H1 (cell line): Measurements from ENCODE around the gene CD160. TPM values are rescaled to one million over a fixed set of nuclear protein-coding genes. Genes with fewer than 3 reads are reported as not detected.

Experiments used
- CTCF ChIA-PET: fragments of 300-600 bp; sonication (Branson Sonifier 250); formaldehyde crosslinking; loops from one replicate; lab custom pipeline; 2021; ENCODE audit not compliant: partially characterized antibody; lab: Charles Lee
- POLR2A ChIA-PET: fragments of 300-600 bp; sonication (Branson Sonifier 250); formaldehyde crosslinking; loops from one replicate; lab custom pipeline; 2021; ENCODE audit warnings: inconsistent platforms; ENCODE audit not compliant: partially characterized antibody; lab: Charles Lee
- DNase-seq, 2 experiments: peaks; one replicate each; pipeline versions ENCODE4 v3.0.0 to v3.0.0-alpha.2; 2010 to 2022; ENCODE audit warnings: low spot score in 2 of 2, low read depth in 1 of 2, mixed read lengths in 1 of 2
- FAIRE-seq: peaks from 2 replicates; lab custom pipeline; 2011; peaks lifted over from hg19 to GRCh38; lab: Jason Lieb, UNC
- H2AFZ ChIP-seq: 2 replicates; pipeline ENCODE4 v1.8.1; 2012; ENCODE audit warnings: low read length, inconsistent platforms
- H2AK5ac ChIP-seq: 2 replicates; pipeline ENCODE4 v1.6.1; 2013; ENCODE audit warnings: low read depth, low read length
- H2BK120ac ChIP-seq: replicated peaks from 2 replicates; pipeline ENCODE3; 2013; ENCODE audit warnings: low read depth, low read length, inconsistent platforms
- H2BK12ac ChIP-seq: 2 replicates; pipeline ENCODE4 v1.6.1; 2013; ENCODE audit warnings: low read depth, low read length
- H2BK15ac ChIP-seq: 2 replicates; pipeline ENCODE4 v1.6.1; 2013; ENCODE audit warnings: low read length
- H2BK20ac ChIP-seq: 2 replicates; pipeline ENCODE4 v1.6.1; 2013; ENCODE audit warnings: low read length
- H2BK5ac ChIP-seq: 2 replicates; pipeline ENCODE4 v1.6.1; 2013; ENCODE audit warnings: low read depth, low read length
- H3K14ac ChIP-seq: 2 replicates; pipeline ENCODE4 v1.6.1; 2013; ENCODE audit warnings: inconsistent platforms; ENCODE audit not compliant: insufficient read length
- H3K18ac ChIP-seq: 2 replicates; pipeline ENCODE4 v1.6.1; 2013; ENCODE audit warnings: low read length; ENCODE audit errors: extremely low read depth
- H3K23ac ChIP-seq: 2 replicates; pipeline ENCODE4 v1.6.1; 2013; ENCODE audit warnings: inconsistent platforms; ENCODE audit not compliant: insufficient read length
- H3K23me2 ChIP-seq: 2 replicates; pipeline ENCODE4 v1.6.1; 2013; ENCODE audit warnings: low read depth, low read length
- H3K27ac ChIP-seq: 2 replicates; pipeline ENCODE4 v1.6.1; 2011; ENCODE audit warnings: low read depth, low read length, inconsistent platforms
- H3K27me3 ChIP-seq, 4 experiments: replicated peaks in 1 of 4; 1 replicate in 1 of 4; 2 replicates in 3 of 4; pipeline versions ENCODE4 v1.6.1 to v1.8.1; 2011 to 2013; ENCODE audit warnings: low read length in 3 of 4, mild to moderate bottlenecking in 3 of 4, inconsistent platforms in 2 of 4, mixed read lengths in 2 of 4, moderate library complexity in 1 of 4; ENCODE audit not compliant: control insufficient read depth in 3 of 4, insufficient read depth in 3 of 4; ENCODE audit errors: extremely low read depth in 1 of 4
- H3K36me3 ChIP-seq, 4 experiments: 2 replicates each; pipeline versions ENCODE4 v1.6.1 to v1.8.1; 2011 to 2013; ENCODE audit warnings: mild to moderate bottlenecking in 4 of 4, low read length in 3 of 4, moderate library complexity in 2 of 4, control low read depth in 1 of 4, inconsistent platforms in 1 of 4; ENCODE audit not compliant: insufficient read depth in 4 of 4, control insufficient read depth in 2 of 4
- H3K4ac ChIP-seq: replicated peaks from 2 replicates; pipeline ENCODE3; 2013; ENCODE audit warnings: low read length, low read depth, mixed read lengths, inconsistent platforms; ENCODE audit not compliant: insufficient read length
- H3K4me1 ChIP-seq, 4 experiments: replicated peaks in 1 of 4; 1 replicate in 1 of 4; 2 replicates in 3 of 4; pipeline versions ENCODE4 v1.6.1 to v1.8.1; 2011 to 2013; ENCODE audit warnings: low read length in 3 of 4, inconsistent platforms in 2 of 4, mixed read lengths in 1 of 4; ENCODE audit not compliant: insufficient read depth in 4 of 4, control insufficient read depth in 3 of 4
- H3K4me2 ChIP-seq, 2 experiments: 2 replicates each; pipeline versions ENCODE4 v1.6.1 to v1.8.1; 2011 to 2013; ENCODE audit warnings: low read depth in 2 of 2, low read length in 2 of 2, control low read depth in 1 of 2, inconsistent platforms in 1 of 2, mild to moderate bottlenecking in 1 of 2; ENCODE audit not compliant: insufficient read depth in 1 of 2
- H3K4me3 ChIP-seq, 4 experiments: fragments of 200-600, 300-600 bp in 1 of 4; sonication (generic), shearing (Covaris generic), sonication (Bioruptor Twin) in 1 of 4; 2 replicates each; pipeline versions ENCODE4 v1.5.1 to v1.8.1; 2011 to 2016; ENCODE audit warnings: low read length in 4 of 4, low read depth in 3 of 4, control low read depth in 2 of 4, inconsistent platforms in 2 of 4, mild to moderate bottlenecking in 2 of 4, mixed read lengths in 1 of 4, moderate library complexity in 1 of 4; ENCODE audit not compliant: insufficient read depth in 2 of 4; ENCODE audit errors: extremely low read depth in 1 of 4
- H3K56ac ChIP-seq: replicated peaks from 2 replicates; pipeline ENCODE3; 2013; ENCODE audit warnings: low read depth, mild to moderate bottlenecking, mixed read lengths, low read length, inconsistent platforms; ENCODE audit not compliant: insufficient read length
- H3K79me1 ChIP-seq: 2 replicates; pipeline ENCODE4 v1.6.1; 2013; ENCODE audit warnings: low read depth, low read length, control low read depth
- H3K79me2 ChIP-seq, 2 experiments: 2 replicates each; pipeline versions ENCODE4 v1.6.1 to v1.8.1; 2012 to 2013; ENCODE audit warnings: low read length in 2 of 2, mild to moderate bottlenecking in 2 of 2, inconsistent platforms in 1 of 2; ENCODE audit not compliant: insufficient read depth in 2 of 2, control insufficient read depth in 1 of 2
- H3K9ac ChIP-seq, 4 experiments: replicated peaks in 1 of 4; 1 replicate in 1 of 4; 2 replicates in 3 of 4; pipeline versions ENCODE4 v1.6.1 to v1.8.1; 2011 to 2013; ENCODE audit warnings: low read depth in 3 of 4, low read length in 3 of 4, control low read depth in 2 of 4, mild to moderate bottlenecking in 2 of 4, moderate library complexity in 2 of 4, inconsistent platforms in 1 of 4; ENCODE audit errors: extremely low read depth in 1 of 4
- H3K9me3 ChIP-seq, 2 experiments: 2 replicates each; pipeline versions ENCODE4 v1.6.1 to v1.8.1; 2012 to 2013; ENCODE audit warnings: mild to moderate bottlenecking in 2 of 2, moderate library complexity in 2 of 2, control low read depth in 1 of 2, inconsistent platforms in 1 of 2, low read depth in 1 of 2, low read length in 1 of 2, mixed read lengths in 1 of 2; ENCODE audit not compliant: insufficient read depth in 2 of 2
- H4K20me1 ChIP-seq, 2 experiments: replicated peaks in 1 of 2; 2 replicates each; pipeline versions ENCODE3 to v1.8.1; 2011 to 2013; ENCODE audit warnings: inconsistent platforms in 2 of 2, low read length in 2 of 2, mild to moderate bottlenecking in 1 of 2; ENCODE audit not compliant: insufficient read depth in 2 of 2, control insufficient read depth in 1 of 2
- H4K5ac ChIP-seq: 2 replicates; pipeline ENCODE4 v1.6.1; 2013; ENCODE audit warnings: low read length, low read depth, mixed read lengths, inconsistent platforms; ENCODE audit not compliant: insufficient read length
- H4K8ac ChIP-seq: 2 replicates; pipeline ENCODE4 v1.8.0; 2013; ENCODE audit warnings: mild to moderate bottlenecking, moderate library complexity, low read length, inconsistent platforms; ENCODE audit not compliant: insufficient read depth; ENCODE audit errors: extremely low read depth
- H4K91ac ChIP-seq: replicated peaks from 2 replicates; pipeline ENCODE3; 2013; ENCODE audit warnings: low read length, mixed read lengths, inconsistent platforms; ENCODE audit not compliant: insufficient read length
- CTBP2 ChIP-seq: IDR thresholded peaks from 2 replicates; pipeline ENCODE4 v1.7.0; 2011; ENCODE audit warnings: borderline replicate concordance, mild to moderate bottlenecking, moderate library complexity, mixed read lengths, low read length; ENCODE audit not compliant: insufficient read depth, insufficient read length
- GTF2F1 ChIP-seq: IDR thresholded peaks from 2 replicates; pipeline ENCODE4 v1.6.1; 2012; ENCODE audit warnings: low read depth, low read length, improper control_type of control experiment, borderline replicate concordance
- JUN ChIP-seq: IDR thresholded peaks from 2 replicates; pipeline ENCODE4 v1.6.1; 2011; ENCODE audit warnings: low read depth, mild to moderate bottlenecking, improper control_type of control experiment, low read length
- whole genome bisulfite sequencing, 2 experiments: shearing (Covaris generic) in 1 of 2; methylation state at CpG; one replicate each; pipeline versions ENCODE4 v1.1.6 to v1.1.7; 2013 to 2015; ENCODE audit warnings: low lambda C conversion rate in 2 of 2, mixed read lengths in 2 of 2, inconsistent platforms in 1 of 2, low coverage in 1 of 2, missing lambda C conversion rate in 1 of 2; ENCODE audit not compliant: insufficient replicate concordance in 2 of 2, insufficient coverage in 1 of 2, insufficient read length in 1 of 2; ENCODE audit errors: extremely low coverage in 1 of 2, missing lambda C conversion rate in 1 of 2; 5-methylcytosine and 5-hydroxymethylcytosine counted together
- polyA plus RNA-seq, 7 experiments: library from polyadenylated mRNA; depleted of rRNA in 3 of 7; stranded (reverse) in 5 of 7; unstranded in 2 of 7; fragments of >200 nt in 5 of 7; fragments of 200-250 nt in 2 of 7; gene quantifications; 1 replicate in 5 of 7; 2 replicates in 1 of 7; 4 replicates in 1 of 7; pipeline versions ENCODE4 v1.2.1 to v1.2.3, GENCODE V29; 2011 to 2013; ENCODE audit warnings: missing spikeins in 2 of 7, mixed read lengths in 2 of 7
- total RNA-seq: library from RNA; stranded (reverse); fragmentation: NEBNext Ultra II Directional; extraction: Animal tissue kit (Norgen Biotek cat#: 25700); gene quantifications from 2 replicates; pipeline ENCODE4 v1.2.1, GENCODE V29; 2021

The CD160 gene
- total and polyA plus RNA-seq, 2 of the 8 experiments (the other 6 are each of a cell fraction or from before 2014, with no cell fraction given), result not detected

DNA sequence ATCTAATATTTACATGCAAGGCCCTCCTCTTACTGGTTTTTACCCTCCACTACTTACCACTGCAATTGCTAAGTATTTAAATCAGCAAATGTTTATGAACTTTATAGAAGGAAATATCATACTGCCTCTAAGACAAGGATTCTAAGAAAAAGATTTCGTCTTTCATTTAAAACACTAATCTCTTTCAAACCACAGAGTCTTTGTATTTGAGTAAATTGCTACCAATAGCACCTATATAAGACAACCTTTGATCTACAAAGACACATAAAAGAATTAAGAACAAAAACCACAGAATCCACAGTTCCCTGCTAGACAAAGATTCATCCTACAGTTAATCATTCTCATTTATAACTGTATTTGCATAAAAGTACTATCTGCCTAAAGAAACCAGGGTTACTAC, 67.0 kb downstream of the CD160 start:
- no peaks in the 10 kb centered on the region for H3K27me3 ChIP-seq
- H3K36me3 ChIP-seq, result no peaks in the 10 kb centered on the region; a peak in 1 of 8 replicates
- H3K4ac ChIP-seq, result no peak overlapping the region
- H4K5ac ChIP-seq, result no peak overlapping the region
- H4K91ac ChIP-seq, result no peak overlapping the region
- CTCF ChIA-PET, result no interaction called here
- no peaks in the 10 kb centered on the region for H3K23me2 ChIP-seq
- H2AK5ac ChIP-seq, result no peak overlapping the region
- DNase-seq, result no peak
- H3K18ac ChIP-seq, result no peak overlapping the region
- H3K79me1 ChIP-seq, result no peaks in the 10 kb centered on the region
- no peak overlapping the region for H3K14ac ChIP-seq
- no peak for FAIRE-seq
- no peak overlapping the region for H3K56ac ChIP-seq
- H2AFZ ChIP-seq, result no peak overlapping the region
- H4K8ac ChIP-seq, result no peak overlapping the region
- POLR2A ChIA-PET, result no interaction called here
- H2BK12ac ChIP-seq, result no peak overlapping the region
- no peaks in the 10 kb centered on the region for H3K4me1 ChIP-seq
- H3K79me2 ChIP-seq, result no peaks in the 10 kb centered on the region
- H3K4me3 ChIP-seq, result no peak overlapping the region
- peaks cover 0 to 1% of the 10 kb centered on the region in 2 experiments for H4K20me1 ChIP-seq
- no peak overlapping the region for H2BK5ac ChIP-seq
- no peaks in the 10 kb centered on the region for H3K9me3 ChIP-seq
- H3K9ac ChIP-seq, result no peak overlapping the region
- H2BK15ac ChIP-seq, result no peak overlapping the region
- H3K27ac ChIP-seq, result no peak overlapping the region
- H2BK120ac ChIP-seq, result no peak overlapping the region
- H3K4me2 ChIP-seq, result no peak overlapping the region
- no peak overlapping the region for H2BK20ac ChIP-seq
- H3K23ac ChIP-seq, result no peak overlapping the region
- 9% methylated on average over 1 of the region's 1 CpG; no CpG with 5 or more reads in 1 of the 2 experiments for WGBS, 2 experiments
- TF ChIP-seq GTF2F1, result no peak
- no peak for TF ChIP-seq CTBP2
- no peak for TF ChIP-seq JUN
